ENCODE measurements around the gene CSTF2T.

GRCh38 chr10:51656503-51656902, 42.9 kb downstream of the CSTF2T start:
- TF ChIP-seq CTCF (IDR thresholded peaks at IDR 0.05; ENCODE audit: insufficient read depth, low read length, poor library complexity, severe bottlenecking) (no peak), EZH2phosphoT487 (conservative IDR thresholded peaks at IDR 0.05; ENCODE audit: low read length) (no peak)
